ENCODE measurements around the gene C1RL. TPM values are rescaled to one million over a fixed set of nuclear protein-coding genes. Genes with fewer than 3 reads are reported as not detected.

Gene C1RL
- total and polyA plus RNA-seq, 7 donors: 2.7 to 17.0 (median 14.6) TPM

- Histone ChIP-seq H3K9me3 (no peaks in the 10 kb centered on the region), H3K27me3 (ENCODE audit: insufficient read depth in 3 of 3, low read length in 2 of 3) (no peaks in the 10 kb centered on the region), H3K4me1 (peaks cover 9% of the 10 kb centered on the region), H3K4me3 (no peak overlapping the region), H3K27ac (no peak overlapping the region), H3K36me3 (ENCODE audit: insufficient read depth in 1 of 2, low read depth in 1 of 2) (peaks cover 0 to 54% of the 10 kb centered on the region in 2 donors)
- WGBS, 3 donors: 67 to 87% (median 83%) methylated on average over 4 of the region's 4 CpGs
- no peak for TF ChIP-seq CTCF (IDR thresholded peaks at IDR 0.05)
- DNase-seq (no peak), ATAC-seq (no peak)
- intact Hi-C loops (cut with DNase I): no loop called here
These were observed 8.8 kb downstream of the C1RL start for GRCh38 chr12:7100239-7100638.

DNA sequence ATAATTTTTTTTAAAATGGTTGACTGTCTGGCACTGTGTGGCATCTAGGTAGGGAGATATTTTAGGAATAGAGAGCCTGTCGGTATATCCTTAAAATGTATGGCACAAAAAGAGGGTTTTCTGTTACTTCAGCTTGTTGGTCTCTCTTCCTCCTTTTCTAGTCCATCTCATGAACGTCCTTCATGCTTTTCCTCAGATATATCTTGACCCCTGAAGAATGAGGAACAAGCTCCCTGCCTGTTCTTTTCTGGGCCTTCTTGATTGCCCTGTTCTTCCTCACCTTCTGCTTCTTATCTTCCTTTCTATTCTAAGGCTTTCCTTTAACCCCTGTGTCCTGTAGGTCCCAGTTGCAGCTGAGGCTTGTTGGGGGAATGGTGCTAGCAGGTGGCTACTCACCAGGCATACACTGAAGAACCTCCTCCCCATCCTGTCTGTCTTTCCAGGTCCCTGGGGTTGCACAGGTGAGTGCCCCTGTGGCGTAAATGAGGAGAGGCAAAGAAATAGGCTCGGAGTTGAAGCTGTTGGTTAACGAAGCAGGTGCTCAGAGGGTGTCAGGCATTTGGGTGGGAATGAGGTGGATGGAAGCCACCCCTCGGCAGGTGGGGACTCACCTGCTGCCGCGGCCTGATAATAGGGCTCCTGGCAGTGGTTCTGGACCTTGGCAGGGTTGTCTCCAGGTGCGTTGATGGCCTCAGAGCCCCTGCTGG is 9.6 kb downstream of the C1RL start:
- Histone ChIP-seq H3K4me3 (no peak overlapping the region), H3K4me1 (peaks cover 9% of the 10 kb centered on the region), H3K36me3 (ENCODE audit: insufficient read depth in 1 of 2, low read depth in 1 of 2) (peaks cover 0 to 48% of the 10 kb centered on the region in 2 donors), H3K9me3 (no peaks in the 10 kb centered on the region), H3K27me3 (ENCODE audit: insufficient read depth in 3 of 3, low read length in 2 of 3) (no peaks in the 10 kb centered on the region), H3K27ac (no peak overlapping the region)
- DNase-seq (no peak), ATAC-seq (no peak)
- TF ChIP-seq CTCF (IDR thresholded peaks at IDR 0.05): no peak
- intact Hi-C loops (cut with DNase I): no loop called here
- 91 to 92% (median 92%) methylated on average over 9 of the region's 9 CpGs for WGBS, 3 donors

GRCh38 chr12:7096979-7097378 is 12.0 kb downstream of the C1RL start:
- H3K9me3 ChIP-seq: no peaks in the 10 kb centered on the region
- 26 to 39% (median 33%) methylated on average over 19 of the region's 19 CpGs for WGBS, 3 donors
- TF ChIP-seq CTCF (IDR thresholded peaks at IDR 0.05): no peak
- ATAC-seq: peak; percentile 27 to 70 (median 51)
- no peaks in the 10 kb centered on the region for H3K27me3 ChIP-seq (ENCODE audit: insufficient read depth in 3 of 3, low read length in 2 of 3)
- no peak overlapping the region for H3K27ac ChIP-seq
- peak overlapping the region; percentile 44 for H3K4me3 ChIP-seq
- H3K4me1 ChIP-seq: peaks cover 12% of the 10 kb centered on the region
- intact Hi-C loops (cut with DNase I): no loop called here
- peak in 1 of 2 donors; percentile 61 for DNase-seq
- peaks cover 0 to 30% of the 10 kb centered on the region in 2 donors for H3K36me3 ChIP-seq (ENCODE audit: insufficient read depth in 1 of 2, low read depth in 1 of 2)

DNA sequence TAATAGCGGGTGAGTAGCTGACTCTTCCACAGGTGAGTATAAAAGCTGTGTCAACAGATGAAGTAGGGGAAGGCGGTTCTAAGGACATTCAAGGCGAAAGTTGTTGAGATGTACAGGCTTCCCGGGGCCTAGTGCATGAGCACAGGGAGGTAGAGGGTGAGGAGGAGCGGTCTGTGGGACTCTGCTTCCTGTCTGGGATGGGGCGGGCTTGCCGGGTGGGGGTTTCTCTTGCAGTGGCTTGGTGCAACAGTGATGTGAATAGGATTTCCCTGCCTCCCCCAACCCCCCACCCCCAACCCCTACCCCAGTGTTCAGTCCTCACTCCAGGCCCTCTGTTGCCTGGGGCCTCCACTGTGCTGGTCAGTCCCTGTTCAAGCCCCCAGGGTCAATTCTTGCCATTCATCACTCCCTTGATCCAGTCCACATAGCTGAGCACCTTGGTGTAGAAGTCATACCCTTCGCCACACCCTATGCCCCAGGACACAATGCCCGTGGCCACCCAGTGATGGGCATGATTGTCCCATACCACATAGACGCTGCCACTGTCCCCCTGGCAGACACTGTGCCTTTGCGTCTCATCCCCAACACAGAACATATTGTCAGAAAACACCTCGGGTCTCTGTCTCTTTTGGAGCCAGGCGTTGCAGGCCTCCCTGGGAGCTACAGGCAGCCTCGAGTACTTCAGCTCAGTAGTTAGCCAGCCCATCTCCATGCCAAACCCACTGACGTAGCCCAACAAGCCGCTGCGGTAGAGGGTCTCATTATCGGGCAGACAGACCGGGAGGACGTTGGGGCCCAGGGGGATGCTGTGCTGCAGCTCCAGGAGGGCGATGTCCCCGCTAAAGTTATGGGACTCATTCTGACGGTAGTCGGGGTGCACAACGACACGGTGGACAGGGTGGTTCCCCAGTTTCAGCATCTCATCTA is 12.7 kb downstream of the C1RL start:
- ATAC-seq: peak in 2 of 4 donors; percentile 7 to 18
- H3K4me1 ChIP-seq: peaks cover 15% of the 10 kb centered on the region
- H3K4me3 ChIP-seq: peak overlapping the region; percentile 44
- no peaks in the 10 kb centered on the region for H3K9me3 ChIP-seq
- intact Hi-C loops (cut with DNase I): no loop called here
- peaks cover 0 to 24% of the 10 kb centered on the region in 2 donors for H3K36me3 ChIP-seq (ENCODE audit: insufficient read depth in 1 of 2, low read depth in 1 of 2)
- TF ChIP-seq CTCF (IDR thresholded peaks at IDR 0.05): no peak
- H3K27ac ChIP-seq: no peak overlapping the region
- no peak for DNase-seq
- 65 to 76% (median 67%) methylated on average over 26 of the region's 26 CpGs for WGBS, 3 donors
- H3K27me3 ChIP-seq (ENCODE audit: insufficient read depth in 3 of 3, low read length in 2 of 3): no peaks in the 10 kb centered on the region
